Stimulated activated memory B cell treated with anti-CD40 and anti-IgM and Interleukin-4, amounts not matched to agents 10 μg/mL and 1 μg/mL and 100 μg/mL, for 72 hours (primary cell): ENCODE data around the gene BNIP3.
A peak's percentile ranks its signal among the peaks of the same experiment; 100 is the strongest.
"Not testable (repeated sequence)": the region's sequence is repeated elsewhere in the genome, so short reads cannot be mapped to it uniquely, and the experiment has no call there.

Source experiments
- ATAC-seq: fragments of 150-1000 bp; cut with Tn5 transposase; 2 replicates; pipeline ENCODE4 v1.10.0; 2021
- H3K27ac Mint-ChIP-seq: one replicate; pipeline ENCODE4 v1.8.0; 2022; ENCODE audit warnings: mild to moderate bottlenecking, mixed read lengths
- H3K27me3 Mint-ChIP-seq: one replicate; pipeline ENCODE4 v1.8.0; 2022; ENCODE audit warnings: mixed read lengths
- H3K36me3 Mint-ChIP-seq: one replicate; pipeline ENCODE4 v1.8.0; 2022; ENCODE audit warnings: mixed read lengths
- H3K4me1 Mint-ChIP-seq: one replicate; pipeline ENCODE4 v1.8.0; 2022; ENCODE audit warnings: mixed read lengths
- H3K4me3 Mint-ChIP-seq: one replicate; pipeline ENCODE4 v1.8.0; 2022; ENCODE audit warnings: mild to moderate bottlenecking, moderate library complexity, mixed read lengths
- H3K9me3 Mint-ChIP-seq: one replicate; pipeline ENCODE4 v1.8.0; 2022; ENCODE audit warnings: mixed read lengths

BNIP3 gene

DNA sequence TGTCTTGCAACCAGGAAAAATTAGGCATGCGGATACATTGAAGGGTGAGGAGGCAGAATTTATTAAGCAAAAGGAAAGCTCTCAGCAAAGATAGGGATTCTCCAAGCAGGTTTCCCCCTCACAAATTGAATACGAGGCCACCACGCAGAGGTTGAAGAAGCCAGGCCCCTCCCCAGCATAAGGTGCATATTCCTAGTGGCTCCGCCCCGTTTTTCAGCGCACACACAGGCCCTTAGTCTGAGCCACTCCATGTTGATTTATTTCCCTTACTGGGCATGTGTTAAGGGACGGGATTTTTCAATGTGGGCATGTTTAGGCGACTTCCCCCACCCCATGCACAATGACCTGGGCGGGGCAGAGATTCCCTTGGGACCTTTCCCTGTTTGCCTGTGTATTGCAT lies 56.0 kb downstream of the BNIP3 start:
- peaks cover 7% of the 10 kb centered on the region for H3K9me3 Mint-ChIP-seq
- H3K27me3 Mint-ChIP-seq: no peaks in the 10 kb centered on the region
- no peak overlapping the region for H3K4me3 Mint-ChIP-seq
- H3K4me1 Mint-ChIP-seq: peaks cover 73% of the 10 kb centered on the region
- H3K36me3 Mint-ChIP-seq: peaks cover 38% of the 10 kb centered on the region
- no peak overlapping the region for H3K27ac Mint-ChIP-seq
- no peak for ATAC-seq

GRCh38 chr10:131925011-131925649 lies 56.6 kb downstream of the BNIP3 start:
- Mint-ChIP-seq H3K36me3 (peaks cover 37% of the 10 kb centered on the region), H3K27ac (no peak overlapping the region)

DNA sequence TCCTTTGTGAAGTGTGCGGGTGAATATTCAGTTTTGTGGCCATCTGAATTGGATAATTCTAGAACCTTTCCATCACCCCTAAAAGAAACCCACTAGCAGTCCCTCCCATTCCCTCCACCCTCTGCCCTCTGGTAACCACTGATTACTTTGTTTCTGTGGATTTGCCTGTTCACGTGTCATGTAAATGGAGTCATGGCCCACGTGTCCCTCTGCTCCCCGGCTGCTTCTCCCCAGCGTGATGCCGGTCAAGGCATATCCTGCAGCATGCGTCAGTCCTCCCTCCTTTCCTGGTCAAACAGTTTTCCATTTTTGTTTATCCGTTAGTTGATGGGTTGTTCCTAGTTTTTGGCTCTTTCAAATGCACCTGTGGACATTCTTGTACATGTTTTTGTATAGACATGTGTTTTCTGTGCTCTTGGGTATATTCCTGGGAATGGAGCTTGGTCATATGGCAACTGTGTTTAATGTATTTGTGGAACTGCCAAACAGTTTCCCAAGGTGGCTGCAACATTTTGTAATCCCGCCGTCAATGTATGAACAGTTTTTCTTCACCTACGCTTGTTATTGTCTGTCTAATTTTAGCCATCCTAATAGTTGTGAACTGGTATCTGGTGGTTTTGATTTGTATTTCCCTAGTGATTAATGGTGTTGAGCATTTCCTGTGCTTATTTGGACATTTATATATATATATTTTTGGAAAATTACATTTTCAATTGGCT lies 58.5 kb downstream of the BNIP3 start:
- Mint-ChIP-seq H3K4me3 (no peak overlapping the region), H3K36me3 (peaks cover 46% of the 10 kb centered on the region), H3K27ac (no peak overlapping the region), H3K9me3 (peaks cover 7% of the 10 kb centered on the region), H3K4me1 (peaks cover 74% of the 10 kb centered on the region), H3K27me3 (no peaks in the 10 kb centered on the region)
- no peak for ATAC-seq

More at GRCh38 chr10:131925011-131925649, 56.6 kb downstream of the BNIP3 start:
- no peaks in the 10 kb centered on the region for H3K27me3 Mint-ChIP-seq
- H3K9me3 Mint-ChIP-seq: peaks cover 7% of the 10 kb centered on the region
- H3K4me3 Mint-ChIP-seq: no peak overlapping the region
- H3K4me1 Mint-ChIP-seq: peaks cover 74% of the 10 kb centered on the region
- ATAC-seq: no peak

DNA sequence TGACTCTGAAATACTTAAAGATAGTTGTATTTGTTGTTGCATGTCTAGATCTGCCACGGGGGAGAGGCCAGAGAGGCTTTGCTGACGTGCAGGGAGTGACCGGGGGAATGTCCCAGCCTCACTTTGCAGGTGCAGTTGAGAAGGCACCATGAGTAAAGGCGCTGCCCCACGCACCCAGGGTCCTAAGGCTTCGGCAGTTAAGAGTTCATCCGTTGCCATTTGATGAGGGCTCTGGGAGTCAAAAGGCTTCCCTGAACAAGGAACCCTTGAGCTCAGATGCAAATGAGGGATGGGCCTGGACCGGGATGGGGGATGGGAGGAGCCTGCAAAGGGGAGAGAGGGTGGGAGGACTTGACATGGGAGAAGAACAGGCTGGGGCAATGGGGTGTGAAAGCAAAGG lies 60.5 kb downstream of the BNIP3 start:
- peak overlapping the region; percentile 79 for H3K27ac Mint-ChIP-seq
- peak overlapping the region; percentile 52 for H3K4me3 Mint-ChIP-seq
- peaks cover 7% of the 10 kb centered on the region for H3K9me3 Mint-ChIP-seq
- no peaks in the 10 kb centered on the region for H3K27me3 Mint-ChIP-seq
- ATAC-seq: peak; percentile 96
- peaks cover 44% of the 10 kb centered on the region for H3K36me3 Mint-ChIP-seq
- peaks cover 69% of the 10 kb centered on the region for H3K4me1 Mint-ChIP-seq

DNA sequence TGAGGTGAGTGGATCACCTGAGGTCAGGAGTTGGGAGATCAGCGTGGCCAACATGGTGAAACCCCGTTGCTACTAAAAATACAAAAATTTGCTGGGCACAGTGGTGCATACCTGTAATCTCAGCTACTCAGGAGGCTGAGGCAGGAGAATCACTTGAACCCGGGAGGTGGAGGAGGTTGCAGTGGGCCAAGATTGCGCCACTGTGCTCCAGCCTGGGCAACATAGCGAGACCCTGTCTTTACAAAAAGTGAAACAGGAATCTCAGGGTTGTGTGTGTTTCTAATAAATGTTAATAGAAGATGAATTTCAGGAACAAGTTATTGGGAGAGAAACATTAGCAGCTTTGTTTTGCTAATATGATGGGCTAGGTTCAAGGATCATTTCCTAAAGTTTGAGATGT lies 61.0 kb downstream of the BNIP3 start:
- Mint-ChIP-seq H3K4me1 (peaks cover 72% of the 10 kb centered on the region), H3K4me3 (no peak overlapping the region), H3K27me3 (no peaks in the 10 kb centered on the region), H3K9me3 (peaks cover 7% of the 10 kb centered on the region), H3K27ac (peak overlapping the region; percentile 79), H3K36me3 (peaks cover 44% of the 10 kb centered on the region)
- no peak for ATAC-seq

DNA sequence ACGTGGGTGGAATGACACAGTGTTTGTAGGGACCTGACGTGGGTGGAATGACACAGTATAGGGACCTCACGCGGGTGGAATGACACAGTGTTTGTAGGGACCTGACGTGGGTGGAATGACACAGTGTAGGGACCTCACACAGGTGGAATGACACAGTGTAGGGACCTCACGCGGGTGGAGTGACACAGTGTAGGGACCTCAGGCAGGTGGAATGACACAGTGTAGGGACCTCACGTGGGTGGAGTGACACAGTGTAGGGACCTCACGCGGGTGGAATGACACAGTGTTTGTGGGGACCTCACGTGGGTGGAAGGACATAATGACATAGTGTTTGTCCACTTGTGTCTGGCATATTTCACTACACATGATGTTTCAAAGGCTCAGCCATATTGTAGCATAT lies 61.6 kb downstream of the BNIP3 start:
- peaks cover 6% of the 10 kb centered on the region for H3K9me3 Mint-ChIP-seq
- H3K27me3 Mint-ChIP-seq: no peaks in the 10 kb centered on the region
- H3K4me3 Mint-ChIP-seq: no peak overlapping the region
- H3K4me1 Mint-ChIP-seq: peaks cover 69% of the 10 kb centered on the region
- H3K27ac Mint-ChIP-seq: peak overlapping the region; percentile 79
- no peak for ATAC-seq
- peaks cover 44% of the 10 kb centered on the region for H3K36me3 Mint-ChIP-seq

- peak overlapping the region; percentile 79 for H3K27ac Mint-ChIP-seq
- not testable (repeated sequence) for H3K9me3 Mint-ChIP-seq, H3K27me3 Mint-ChIP-seq, H3K4me3 Mint-ChIP-seq, ATAC-seq
- peaks cover 44% of the 10 kb centered on the region for H3K36me3 Mint-ChIP-seq
- peaks cover 68% of the 10 kb centered on the region for H3K4me1 Mint-ChIP-seq
Measured at GRCh38 chr10:131919461-131919860, 62.3 kb downstream of the BNIP3 start.
